HG02610 (cell line): ENCODE measurements around the gene TCF25.
"Not testable (repeated sequence)": the region's sequence is repeated elsewhere in the genome, so short reads cannot be mapped to it uniquely, and the experiment has no call there.

ENCODE experiments used
- ATAC-seq: cut with Tn5 transposase; IDR thresholded peaks from one replicate; pipeline ENCODE4 v1.9.1; 2021; ENCODE audit warnings: mild to moderate bottlenecking, moderate library complexity; ENCODE audit not compliant: unreplicated experiment

TCF25 gene

GRCh38 chr16:89902980-89903379, 29.6 kb downstream of the TCF25 start:
- ATAC-seq = no peak

GRCh38 chr16:89903908-89904515, 30.6 kb downstream of the TCF25 start:
- ATAC-seq = no peak

- ATAC-seq = no peak
Measured at GRCh38 chr16:89904606-89905510, 31.5 kb downstream of the TCF25 start.

- ATAC-seq = no peak
Measured at GRCh38 chr16:89905511-89906139, 32.2 kb downstream of the TCF25 start.

DNA sequence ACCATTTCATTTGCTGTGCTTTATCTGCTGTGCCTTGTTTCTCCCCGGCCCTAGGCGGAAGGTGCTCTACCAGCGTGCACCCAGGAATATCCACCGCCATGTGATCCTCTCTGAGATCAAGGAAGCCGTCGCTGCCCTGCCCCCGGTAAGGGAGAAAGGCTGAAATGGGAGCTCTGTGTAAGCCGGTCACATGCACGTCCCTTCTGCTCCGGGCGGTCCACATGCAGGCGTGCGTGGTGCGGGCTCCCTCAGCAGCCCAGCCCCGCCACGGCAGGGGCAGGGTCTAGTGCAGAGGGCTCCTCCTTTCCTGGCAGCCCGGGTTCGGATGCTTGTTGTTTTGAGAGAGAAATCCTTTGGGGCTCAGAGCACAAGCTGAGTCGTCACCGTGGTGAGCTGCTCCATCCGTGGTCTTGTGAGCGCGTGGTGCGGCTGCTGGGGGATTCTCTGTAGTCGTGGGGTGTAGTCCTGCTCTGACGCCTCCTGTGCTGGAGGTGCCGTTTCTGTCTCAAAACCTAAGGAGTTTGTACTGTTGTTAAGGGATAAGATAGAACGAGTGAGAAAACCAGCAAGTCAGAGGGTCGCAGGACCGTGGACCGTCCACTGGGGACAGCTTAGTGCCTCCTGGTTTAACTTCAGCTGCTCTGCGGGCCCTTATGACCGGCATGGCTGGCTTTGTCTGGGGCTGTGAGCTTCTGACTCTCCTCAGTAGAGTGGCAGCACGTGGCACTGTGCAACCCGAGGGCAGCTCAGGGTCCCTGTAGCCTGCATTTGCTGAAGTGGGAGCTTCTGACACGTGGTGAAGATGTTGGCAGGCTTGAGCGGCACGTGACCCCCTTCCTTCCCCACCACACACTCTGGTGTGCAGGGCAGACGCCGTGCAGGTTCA, 33.0 kb downstream of the TCF25 start:
- ATAC-seq = no peak

DNA sequence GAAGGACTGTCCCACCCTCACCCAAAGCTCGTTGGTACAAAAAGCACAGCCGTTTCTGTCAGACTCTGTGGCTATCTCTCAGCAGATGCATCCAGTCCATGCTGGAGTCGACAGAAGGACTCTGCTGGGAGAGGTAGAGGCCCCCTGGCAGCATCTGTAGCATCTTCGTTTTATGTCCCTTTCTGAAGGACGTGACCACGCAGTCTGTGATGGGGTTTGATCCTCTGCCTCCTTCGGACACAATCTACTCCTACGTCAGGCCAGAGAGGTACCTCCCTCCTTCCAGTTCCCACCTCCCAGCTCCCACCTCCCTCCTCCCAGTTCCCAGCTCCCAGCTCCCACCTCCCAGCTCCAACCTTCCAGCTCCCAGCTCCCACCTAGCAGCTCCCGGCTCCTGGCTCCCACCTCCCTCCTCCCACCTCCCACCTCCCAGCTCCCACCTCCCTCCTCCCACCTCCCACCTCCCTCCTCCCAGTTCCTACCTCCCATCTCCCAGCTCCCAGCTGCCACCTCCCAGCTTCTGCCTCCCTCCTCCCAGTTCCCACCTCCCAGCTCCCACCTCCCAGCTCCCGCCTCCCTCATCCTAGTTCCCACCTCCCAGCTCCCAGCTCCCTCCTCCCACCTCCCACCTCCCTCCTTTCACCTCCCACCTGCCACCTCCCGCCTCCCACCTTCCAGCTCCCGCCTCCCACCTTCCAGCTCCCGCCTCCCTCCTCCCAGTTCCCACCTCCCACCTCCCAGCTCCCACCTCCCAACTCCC, 33.8 kb downstream of the TCF25 start:
- ATAC-seq = no peak

DNA sequence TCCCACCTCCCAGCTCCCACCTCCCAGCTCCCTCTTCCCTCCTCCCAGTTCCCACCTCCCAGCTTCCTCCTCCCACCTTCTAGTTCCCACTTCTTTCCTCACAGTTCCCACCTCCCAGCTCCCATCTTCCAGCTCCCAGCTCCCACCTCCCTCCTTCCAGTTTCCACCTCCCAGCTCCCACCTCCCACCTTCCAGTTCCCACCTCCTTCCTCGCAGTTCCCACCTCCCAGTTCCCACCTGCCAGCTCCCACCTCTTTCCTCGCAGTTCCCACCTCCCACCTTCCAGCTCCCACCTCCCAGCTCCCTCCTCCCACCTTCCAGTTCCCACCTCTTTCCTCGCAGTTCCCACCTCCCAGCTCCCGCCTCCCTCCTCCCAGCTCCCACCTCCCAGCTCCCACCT, 34.8 kb downstream of the TCF25 start:
- ATAC-seq = no peak

DNA sequence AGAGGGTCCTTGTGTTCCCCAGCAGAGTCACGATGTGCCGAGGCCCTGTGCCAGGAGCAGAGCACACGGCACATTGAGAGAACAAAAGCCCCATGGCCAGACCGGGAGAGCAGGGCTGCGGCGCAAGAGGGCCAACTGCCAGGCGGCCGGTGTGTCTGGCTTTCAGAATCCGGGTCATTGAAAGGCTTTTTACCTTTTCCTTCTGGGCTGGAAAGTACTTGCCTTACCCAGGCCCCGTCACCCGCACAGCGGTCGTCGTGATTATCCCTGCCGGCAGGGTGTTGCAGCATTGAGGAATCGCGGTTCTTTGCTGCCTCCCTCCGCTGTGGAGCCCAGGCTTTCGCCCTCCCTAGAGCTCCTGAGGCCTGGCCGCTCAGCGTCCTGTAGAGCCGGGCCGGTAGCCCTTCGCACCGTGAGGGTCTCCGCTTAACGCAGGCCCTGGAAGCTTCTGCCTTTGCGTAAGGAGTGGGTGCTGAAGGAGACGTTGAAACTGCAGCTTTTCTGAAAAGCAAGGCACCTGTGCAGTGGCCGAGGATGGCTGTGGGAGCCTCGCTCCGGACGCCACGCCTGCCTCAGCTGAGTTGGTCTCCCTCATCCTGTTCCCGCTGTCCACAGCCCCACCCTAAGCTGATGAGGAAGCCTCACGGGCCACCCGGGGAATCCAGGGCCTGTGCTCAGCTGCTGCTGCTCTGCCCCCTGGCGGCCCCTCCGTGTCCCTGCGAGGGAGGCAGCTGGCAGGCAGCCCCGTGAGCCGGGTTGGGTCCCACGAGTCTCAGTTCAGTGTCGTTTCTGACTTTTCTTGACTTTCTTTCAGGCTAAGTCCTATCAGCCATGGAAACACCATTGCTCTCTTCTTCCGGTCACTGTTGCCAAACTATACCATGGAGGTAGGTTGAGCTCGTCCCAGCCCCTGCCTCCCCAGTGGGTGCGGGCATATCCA, 36.7 kb downstream of the TCF25 start:
- no peak for ATAC-seq

DNA sequence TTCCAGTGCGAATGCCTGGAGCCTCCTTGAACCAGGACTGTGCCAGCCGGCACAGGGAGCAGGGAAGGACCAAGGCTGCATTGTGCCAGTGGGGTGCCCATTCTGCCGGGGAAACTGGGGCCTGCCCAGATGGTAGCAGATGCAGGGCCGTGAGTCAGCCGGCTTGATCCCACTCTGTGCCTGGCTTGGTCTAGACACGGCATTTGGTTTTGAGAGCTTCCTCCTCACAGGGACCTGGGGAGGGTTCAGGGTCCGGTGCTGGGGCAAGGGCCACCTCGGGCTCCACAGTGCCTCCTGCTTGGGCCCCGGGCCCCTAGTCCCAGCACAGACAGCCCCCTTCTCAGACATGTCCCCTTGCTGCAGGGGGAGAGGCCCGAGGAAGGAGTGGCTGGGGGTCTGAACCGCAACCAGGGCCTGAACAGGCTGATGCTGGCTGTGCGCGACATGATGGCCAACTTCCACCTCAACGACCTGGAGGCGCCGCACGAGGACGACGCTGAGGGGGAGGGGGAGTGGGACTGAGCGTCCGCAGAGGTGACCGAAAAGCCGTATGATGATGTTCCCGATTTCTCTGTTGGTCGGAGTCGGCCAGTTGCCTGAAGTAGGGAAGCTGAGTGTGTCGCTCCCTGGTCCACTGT, 37.4 kb downstream of the TCF25 start:
- ATAC-seq = no peak

- no peak for ATAC-seq
Measured at GRCh38 chr16:89911375-89911774, 38.0 kb downstream of the TCF25 start.

DNA sequence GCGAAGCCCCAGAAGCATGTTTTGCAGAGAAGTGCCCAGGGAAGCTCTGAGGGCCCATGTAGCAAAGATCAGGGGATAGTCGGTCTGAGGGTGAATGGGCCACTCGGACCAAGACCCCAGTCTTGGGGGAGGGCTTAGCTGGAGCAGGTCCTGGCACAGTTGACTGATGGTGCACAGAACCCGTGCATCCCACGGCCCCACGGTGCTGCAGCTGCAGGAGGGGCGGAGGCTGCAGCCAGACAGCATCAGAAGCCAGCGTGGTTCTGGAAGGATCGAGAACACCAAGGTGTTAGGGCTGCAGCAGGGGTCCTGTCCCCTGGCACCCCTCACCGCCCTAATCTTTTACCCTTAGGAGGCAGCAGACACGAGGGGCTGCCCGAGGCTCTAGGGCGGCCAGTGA, 38.8 kb downstream of the TCF25 start:
- ATAC-seq = no peak

DNA sequence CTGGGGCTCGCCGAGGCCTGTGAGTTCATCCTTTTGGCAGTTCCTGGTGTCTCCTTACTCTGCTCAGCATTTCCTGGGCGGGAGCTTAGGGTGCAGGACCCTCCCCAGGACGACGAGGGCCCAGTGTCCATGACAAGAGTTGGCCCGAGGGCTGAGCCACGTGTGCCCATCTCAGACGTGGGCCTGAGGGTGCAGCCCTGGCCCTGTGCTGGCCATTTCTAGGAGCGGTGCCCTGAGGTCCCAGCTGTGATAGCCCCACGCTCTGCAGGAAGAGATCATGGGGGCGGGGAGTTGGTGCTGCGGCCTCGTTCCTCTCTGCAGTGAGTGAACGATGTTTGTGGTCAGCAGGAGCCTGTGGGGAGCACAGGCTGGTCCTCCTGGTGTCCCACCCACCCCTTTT, 39.2 kb downstream of the TCF25 start:
- ATAC-seq = no peak

DNA sequence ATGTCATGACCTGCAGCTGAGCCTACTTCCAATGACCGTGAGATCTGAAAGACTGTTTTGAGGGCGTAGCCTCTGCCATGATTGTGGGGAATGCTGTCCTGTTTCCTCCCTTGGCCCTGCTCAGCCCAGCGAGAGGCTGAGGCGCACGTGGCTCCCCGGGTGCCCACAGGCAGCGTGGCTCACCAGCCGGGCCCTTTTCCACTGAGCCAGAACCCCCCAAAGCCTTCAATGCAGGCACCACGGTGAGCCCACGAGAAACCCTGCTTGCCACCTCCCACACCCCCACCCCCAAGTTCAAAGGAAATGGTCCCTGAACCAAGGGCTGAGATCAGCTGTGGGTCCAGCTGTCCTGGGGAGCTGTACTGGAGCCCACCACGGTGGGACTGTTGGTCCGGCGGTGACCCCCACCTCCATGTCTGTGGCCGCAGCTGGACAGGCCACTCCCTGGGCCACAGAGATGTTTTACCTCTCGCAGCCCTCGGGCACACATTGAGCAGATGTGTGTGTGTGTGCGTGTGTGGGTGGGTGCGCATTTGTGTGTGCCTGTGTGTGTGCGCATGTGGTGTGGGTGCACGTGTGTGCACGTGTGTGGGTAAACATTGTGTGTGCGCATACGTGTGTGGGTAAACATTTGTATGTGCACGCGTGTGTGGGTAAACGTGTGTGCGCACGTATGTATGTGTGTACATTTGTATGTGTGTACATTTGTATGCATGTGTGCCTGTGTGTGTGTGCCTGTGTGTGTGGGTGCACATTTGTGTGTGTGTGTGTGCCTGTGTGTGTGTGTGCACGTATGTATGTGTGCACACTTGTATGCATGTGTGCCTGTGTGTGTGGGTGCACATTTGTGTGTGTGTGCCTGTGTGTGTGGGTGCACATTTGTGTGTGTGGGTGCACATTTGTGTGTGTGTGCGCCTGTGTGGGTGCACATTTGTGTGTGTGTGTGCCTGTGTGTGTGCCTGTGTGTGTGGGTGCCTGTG, 40.3 kb downstream of the TCF25 start:
- ATAC-seq = no peak

GRCh38 chr16:89914642-89915285, 41.4 kb downstream of the TCF25 start:
- ATAC-seq = not testable (repeated sequence)

DNA sequence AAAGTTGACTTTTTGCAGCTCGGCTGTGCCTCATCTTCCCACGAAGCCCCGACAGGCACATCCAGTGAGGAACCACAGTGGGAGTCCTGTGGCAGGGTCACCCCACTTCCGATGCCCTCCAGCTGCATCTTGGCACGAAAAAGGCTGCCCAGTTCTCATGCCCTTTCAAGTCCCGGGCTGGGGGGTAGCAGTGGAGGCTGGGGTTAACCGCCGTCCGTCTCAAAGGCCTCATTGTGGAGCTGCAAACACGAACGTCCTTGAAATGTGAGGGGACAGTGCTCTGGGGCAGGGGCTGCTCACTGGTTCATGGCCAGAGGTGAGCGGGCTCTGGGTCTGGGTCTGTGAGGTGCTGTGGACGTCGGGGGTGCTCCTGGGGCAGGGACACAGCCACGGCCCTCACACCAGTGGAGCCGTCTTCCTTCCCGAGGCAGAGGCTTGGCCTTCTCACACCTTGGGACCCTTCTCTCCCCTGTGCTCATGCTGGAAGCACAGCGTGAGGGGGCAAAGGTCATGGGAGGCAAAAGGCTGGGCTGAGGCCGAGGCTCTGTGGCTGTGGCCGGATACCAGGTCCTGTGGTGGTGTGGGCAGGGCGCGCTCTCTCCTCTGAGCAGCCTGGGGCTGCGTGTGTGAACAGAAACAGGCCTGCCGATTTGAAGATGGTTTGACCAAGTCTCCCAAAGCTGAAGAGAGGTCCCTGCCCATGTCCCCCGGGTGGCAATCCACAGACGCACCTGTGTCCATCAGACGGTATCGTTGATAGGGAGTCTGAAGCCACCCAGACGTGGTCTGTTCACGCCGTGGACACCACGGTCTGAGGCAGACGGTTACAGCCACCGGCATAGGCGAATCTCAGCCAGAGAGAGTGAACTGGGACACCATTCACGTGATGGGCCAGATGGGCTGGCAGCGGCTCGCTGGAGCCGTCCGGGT, 42.2 kb downstream of the TCF25 start:
- ATAC-seq = no peak
